H9 (cell line): Measurements from ENCODE around the gene RNGTT. TPM values are rescaled to one million over a fixed set of nuclear protein-coding genes. Genes with fewer than 3 reads are reported as not detected.

Experiments used
- DNase-seq: peaks from one replicate; pipeline ENCODE4 v3.0.0-alpha.2; 2017
- H2AFZ ChIP-seq: one replicate; pipeline ENCODE4 v1.6.1; 2013; ENCODE audit warnings: mild to moderate bottlenecking, low read length, control low read depth, moderate library complexity
- H2AK5ac ChIP-seq: 2 replicates; pipeline ENCODE4 v1.6.1; 2013; ENCODE audit warnings: low read length, control low read depth, mixed read lengths; ENCODE audit not compliant: insufficient read length
- H2BK120ac ChIP-seq: one replicate; pipeline ENCODE4 v1.6.1; 2013; ENCODE audit warnings: low read depth, mild to moderate bottlenecking, low read length, control low read depth, inconsistent platforms; ENCODE audit not compliant: poor library complexity, severe bottlenecking
- H2BK12ac ChIP-seq: 2 replicates; pipeline ENCODE4 v1.6.1; 2013; ENCODE audit warnings: low read length, control low read depth, mixed read lengths, low read depth; ENCODE audit not compliant: insufficient read length
- H2BK15ac ChIP-seq: 2 replicates; pipeline ENCODE4 v1.6.1; 2013; ENCODE audit warnings: low read depth, low read length, control low read depth
- H2BK20ac ChIP-seq: one replicate; pipeline ENCODE4 v1.6.1; 2013; ENCODE audit warnings: low read depth, mild to moderate bottlenecking, low read length, control low read depth, inconsistent platforms; ENCODE audit not compliant: poor library complexity, severe bottlenecking
- H2BK5ac ChIP-seq: 2 replicates; pipeline ENCODE4 v1.6.1; 2013; ENCODE audit warnings: low read length, control low read depth, mixed read lengths; ENCODE audit not compliant: insufficient read length
- H3K14ac ChIP-seq: 2 replicates; pipeline ENCODE4 v1.6.1; 2013; ENCODE audit warnings: low read length, control low read depth; ENCODE audit not compliant: insufficient read depth
- H3K18ac ChIP-seq: 2 replicates; pipeline ENCODE4 v1.6.1; 2013; ENCODE audit warnings: low read depth, mild to moderate bottlenecking, mixed read lengths, low read length, control low read depth; ENCODE audit not compliant: insufficient read length
- H3K23ac ChIP-seq: 2 replicates; pipeline ENCODE4 v1.6.1; 2013; ENCODE audit warnings: low read length, control low read depth, mixed read lengths, low read depth; ENCODE audit not compliant: insufficient read length
- H3K23me2 ChIP-seq: 2 replicates; pipeline ENCODE4 v1.6.1; 2013; ENCODE audit warnings: low read depth, mild to moderate bottlenecking, mixed read lengths, low read length, control low read depth; ENCODE audit not compliant: insufficient read length, poor library complexity, severe bottlenecking
- H3K27ac ChIP-seq: 2 replicates; pipeline ENCODE4 v1.5.1; 2013; ENCODE audit warnings: low read length, control low read depth, mixed read lengths, low read depth; ENCODE audit not compliant: insufficient read length
- H3K27me3 ChIP-seq: 2 replicates; pipeline ENCODE4 v1.6.1; 2013; ENCODE audit warnings: low read length, control low read depth, inconsistent platforms; ENCODE audit not compliant: insufficient read depth
- H3K4ac ChIP-seq: 2 replicates; pipeline ENCODE4 v1.6.1; 2013; ENCODE audit warnings: low read depth, mild to moderate bottlenecking, control low read depth, inconsistent platforms, low read length, moderate library complexity
- H3K4me1 ChIP-seq: 2 replicates; pipeline ENCODE4 v1.6.1; 2013; ENCODE audit warnings: low read length, control low read depth, inconsistent platforms; ENCODE audit not compliant: insufficient read depth
- H3K4me2 ChIP-seq: 2 replicates; pipeline ENCODE4 v1.6.1; 2013; ENCODE audit warnings: low read length, control low read depth, mixed read lengths; ENCODE audit not compliant: insufficient read length, insufficient read depth
- H3K56ac ChIP-seq: 2 replicates; pipeline ENCODE4 v1.6.1; 2013; ENCODE audit warnings: low read depth, mild to moderate bottlenecking, mixed read lengths, low read length, control low read depth; ENCODE audit not compliant: insufficient read length
- H3K79me1 ChIP-seq: 2 replicates; pipeline ENCODE4 v1.6.1; 2013; ENCODE audit warnings: low read depth, mild to moderate bottlenecking, moderate library complexity, low read length, control low read depth, inconsistent platforms; ENCODE audit not compliant: insufficient read depth, poor library complexity, severe bottlenecking
- H3K79me2 ChIP-seq: 2 replicates; pipeline ENCODE4 v1.6.1; 2013; ENCODE audit warnings: low read length, control low read depth, inconsistent platforms; ENCODE audit not compliant: insufficient read depth
- H3K9ac ChIP-seq: 2 replicates; pipeline ENCODE4 v1.6.1; 2013; ENCODE audit warnings: low read length, control low read depth, mixed read lengths; ENCODE audit not compliant: insufficient read length; ENCODE audit errors: extremely low read depth
- H3K9me3 ChIP-seq: one replicate; pipeline ENCODE4 v1.6.1; 2013; ENCODE audit warnings: low read depth, low read length, inconsistent platforms; ENCODE audit not compliant: control insufficient read depth
- H3T11ph ChIP-seq: one replicate; pipeline ENCODE4 v1.6.1; 2013; ENCODE audit warnings: mild to moderate bottlenecking, low read length, control low read depth, inconsistent platforms
- H4K20me1 ChIP-seq: one replicate; pipeline ENCODE4 v1.6.1; 2013; ENCODE audit not compliant: control insufficient read depth, insufficient read length, insufficient read depth
- H4K5ac ChIP-seq: 2 replicates; pipeline ENCODE4 v1.6.1; 2013; ENCODE audit warnings: low read depth, mild to moderate bottlenecking, mixed read lengths, low read length, control low read depth; ENCODE audit not compliant: insufficient read length
- H4K8ac ChIP-seq: replicated peaks from 2 replicates; pipeline ENCODE4 v1.6.1; 2013; ENCODE audit warnings: low read length, control low read depth, mixed read lengths, low read depth; ENCODE audit not compliant: insufficient read length
- H4K91ac ChIP-seq: 2 replicates; pipeline ENCODE4 v1.6.1; 2013; ENCODE audit warnings: low read depth, mild to moderate bottlenecking, moderate library complexity, mixed read lengths, low read length, control low read depth; ENCODE audit not compliant: insufficient read length
- H3K27ac Mint-ChIP-seq, 3 experiments: 2 replicates in 2 of 3; 3 replicates in 1 of 3; pipeline ENCODE4 v1.8.0; 2020 to 2021; ENCODE audit warnings: mixed read lengths in 3 of 3, mild to moderate bottlenecking in 1 of 3, moderate library complexity in 1 of 3
- H3K27me3 Mint-ChIP-seq: 2 replicates; pipeline ENCODE4 v1.8.0; 2021; ENCODE audit warnings: low read depth, mild to moderate bottlenecking, moderate library complexity, mixed read lengths
- H3K36me3 Mint-ChIP-seq, 3 experiments: 2 replicates in 2 of 3; 3 replicates in 1 of 3; pipeline ENCODE4 v1.8.0; 2020 to 2021; ENCODE audit warnings: low read depth in 3 of 3, mixed read lengths in 3 of 3; ENCODE audit not compliant: insufficient read depth in 1 of 3
- H3K4me1 Mint-ChIP-seq, 2 experiments: 2 replicates each; pipeline ENCODE4 v1.8.0; 2020; ENCODE audit warnings: mixed read lengths in 2 of 2
- H3K4me3 Mint-ChIP-seq, 2 experiments: 2 replicates in 1 of 2; 3 replicates in 1 of 2; pipeline ENCODE4 v1.8.0; 2020 to 2021; ENCODE audit warnings: mild to moderate bottlenecking in 2 of 2, mixed read lengths in 2 of 2, moderate library complexity in 1 of 2
- H3K9me3 Mint-ChIP-seq, 2 experiments: 2 replicates in 1 of 2; 3 replicates in 1 of 2; pipeline ENCODE4 v1.8.0; 2020; ENCODE audit warnings: mild to moderate bottlenecking in 2 of 2, mixed read lengths in 2 of 2, moderate library complexity in 1 of 2
- CTCF ChIP-seq: fragments of 200-600 bp; sonication (generic); conservative IDR thresholded peaks from 3 replicates; pipeline ENCODE4 v1.8.0; 2021; ENCODE audit warnings: antibody characterized with exemption, mild to moderate bottlenecking
- WGBS: extraction: QIAGEN DNeasy Blood & Tissue Kit; methylation state at CpG from one replicate; pipeline ENCODE4 v1.1.7; 2013; ENCODE audit warnings: missing lambda C conversion rate, low lambda C conversion rate, mixed read lengths; ENCODE audit not compliant: insufficient read length; ENCODE audit errors: extremely low coverage; 5-methylcytosine and 5-hydroxymethylcytosine counted together
- total RNA-seq: library from RNA; stranded (reverse); gene quantifications from 2 replicates; pipeline ENCODE4 v1.2.1, GENCODE V29; 2021

The RNGTT gene
- total RNA-seq, 1 experiment from 2014 or later = 20.5 TPM

- H2BK5ac ChIP-seq = no peak overlapping the region
- no CpG with 5 or more reads among the region's 2 CpGs for WGBS
- TF ChIP-seq CTCF = no peak
- H3K27me3 ChIP-seq = no peaks in the 10 kb centered on the region
- no peak overlapping the region for H3K4ac ChIP-seq
- no peak overlapping the region for H3K18ac ChIP-seq
- no peak overlapping the region for H2AFZ ChIP-seq
- no peak overlapping the region for H3T11ph ChIP-seq
- no peaks in the 10 kb centered on the region for H3K79me1 ChIP-seq
- H2BK15ac ChIP-seq = no peak overlapping the region
- no peak overlapping the region for H2BK20ac ChIP-seq
- H4K8ac ChIP-seq = no peak overlapping the region
- H3K14ac ChIP-seq = no peak overlapping the region
- H3K4me1 ChIP-seq = no peaks in the 10 kb centered on the region
- no peak overlapping the region for H3K4me3 Mint-ChIP-seq
- H3K23ac ChIP-seq = no peak overlapping the region
- H3K4me1 Mint-ChIP-seq = 0 out of 4 replicates have a peak, but pooled peaks cover 0 to 3% of the 10 kb centered on the region in 2 experiments
- no peak overlapping the region for H3K9ac ChIP-seq
- H3K9me3 ChIP-seq = no peaks in the 10 kb centered on the region
- no peak overlapping the region for H3K56ac ChIP-seq
- no peak overlapping the region for H3K27ac Mint-ChIP-seq
- no peak for DNase-seq
- no peak overlapping the region for H3K4me2 ChIP-seq
- H3K79me2 ChIP-seq = no peaks in the 10 kb centered on the region
- no peaks in the 10 kb centered on the region for H3K23me2 ChIP-seq
- H4K91ac ChIP-seq = no peak overlapping the region
- peaks cover 9 to 10% of the 10 kb centered on the region in 2 experiments for H3K9me3 Mint-ChIP-seq
- peaks cover 9 to 12% (median 10%) of the 10 kb centered on the region in 3 experiments; a peak in 6 of 7 replicates for H3K36me3 Mint-ChIP-seq
- no peak overlapping the region for H4K5ac ChIP-seq
- no peak overlapping the region for H2BK120ac ChIP-seq
- H4K20me1 ChIP-seq = no peaks in the 10 kb centered on the region
- no peak overlapping the region for H3K27ac ChIP-seq
- H2BK12ac ChIP-seq = no peak overlapping the region
- no peak overlapping the region for H2AK5ac ChIP-seq
- no peaks in the 10 kb centered on the region for H3K27me3 Mint-ChIP-seq
Observed at GRCh38 chr6:88750936-88751335, 212.5 kb downstream of the RNGTT start.
